HCT116 (cell line): ENCODE measurements around the gene FCAMR.

ENCODE experiments used
- EZH2 ChIP-seq: fragments of 200-600 bp; sonication (generic); IDR thresholded peaks from 2 replicates; pipeline ENCODE4 v1.6.1; 2017; ENCODE audit warnings: antibody characterized with exemption, mixed run types
- EZH2phosphoT487 ChIP-seq: fragments of 200-600 bp; IDR thresholded peaks from 2 replicates; pipeline ENCODE4 v1.6.1; 2018; ENCODE audit warnings: antibody characterized with exemption, borderline replicate concordance
- POLR2A ChIP-seq: IDR thresholded peaks from 2 replicates; pipeline ENCODE4 v1.7.0; 2011; ENCODE audit warnings: borderline replicate concordance; ENCODE audit not compliant: insufficient read depth, insufficient read length; ENCODE audit errors: extremely low read depth
- TF ChIP-seq, protein P1 (sequence below), 3 experiments: fragments of 200-600 bp in 1 of 3; sonication (generic) in 1 of 3; IDR thresholded peaks in 2 of 3; conservative IDR thresholded peaks in 1 of 3; 2 replicates each; pipeline ENCODE4 v1.5.1; 2012 to 2017; ENCODE audit warnings: low read depth in 2 of 3, low read length in 2 of 3, antibody characterized with exemption in 1 of 3, borderline replicate concordance in 1 of 3, control low read depth in 1 of 3, mild to moderate bottlenecking in 1 of 3, mixed read lengths in 1 of 3, mixed run types in 1 of 3, moderate library complexity in 1 of 3; ENCODE audit not compliant: insufficient read depth in 1 of 3
- TF ChIP-seq, protein P2 (sequence below): IDR thresholded peaks from 2 replicates; pipeline ENCODE4 v1.6.1; 2012

DNA sequence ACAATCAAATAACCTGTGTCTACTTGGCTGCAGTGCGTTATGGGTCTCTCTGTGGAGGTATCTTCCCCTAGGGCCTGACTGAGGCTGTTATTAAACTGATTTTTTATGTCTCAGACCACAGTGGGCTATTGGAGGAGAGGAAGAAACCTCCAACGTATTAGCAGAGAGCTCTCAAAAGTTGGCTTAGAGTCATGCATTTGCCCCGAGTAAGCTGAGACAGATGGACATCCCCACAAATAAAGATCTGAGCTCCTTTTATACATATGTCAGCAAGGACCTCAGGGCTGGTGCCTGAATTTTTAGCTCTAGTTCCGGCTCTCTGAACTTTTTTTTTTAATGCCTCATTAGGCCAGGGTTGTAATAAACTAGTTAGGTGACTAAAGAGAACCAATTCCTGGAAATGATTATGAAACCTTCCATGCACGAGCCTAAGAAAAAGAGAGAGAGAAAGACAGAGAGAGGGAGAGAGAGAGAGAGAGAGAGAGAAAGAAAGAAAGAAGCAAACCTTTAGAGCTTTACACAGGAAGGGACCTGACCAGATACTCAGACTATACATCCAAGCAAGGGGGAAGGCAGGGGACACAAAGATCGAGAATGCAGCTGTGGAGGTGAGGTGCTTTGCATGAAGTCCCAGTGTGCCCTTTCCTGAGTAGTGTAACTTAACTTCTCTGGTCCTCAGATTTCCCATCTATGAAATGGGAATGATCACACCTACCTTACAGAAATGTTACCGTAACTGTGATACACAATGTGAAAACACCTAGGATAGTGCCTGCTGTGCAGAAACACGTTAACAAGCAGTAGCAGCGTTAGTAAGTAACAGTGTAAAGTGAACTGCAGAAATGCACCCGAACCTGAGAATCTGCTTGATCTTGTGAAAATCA, 15.6 kb downstream of the FCAMR start:
- TF ChIP-seq, protein P1, sequence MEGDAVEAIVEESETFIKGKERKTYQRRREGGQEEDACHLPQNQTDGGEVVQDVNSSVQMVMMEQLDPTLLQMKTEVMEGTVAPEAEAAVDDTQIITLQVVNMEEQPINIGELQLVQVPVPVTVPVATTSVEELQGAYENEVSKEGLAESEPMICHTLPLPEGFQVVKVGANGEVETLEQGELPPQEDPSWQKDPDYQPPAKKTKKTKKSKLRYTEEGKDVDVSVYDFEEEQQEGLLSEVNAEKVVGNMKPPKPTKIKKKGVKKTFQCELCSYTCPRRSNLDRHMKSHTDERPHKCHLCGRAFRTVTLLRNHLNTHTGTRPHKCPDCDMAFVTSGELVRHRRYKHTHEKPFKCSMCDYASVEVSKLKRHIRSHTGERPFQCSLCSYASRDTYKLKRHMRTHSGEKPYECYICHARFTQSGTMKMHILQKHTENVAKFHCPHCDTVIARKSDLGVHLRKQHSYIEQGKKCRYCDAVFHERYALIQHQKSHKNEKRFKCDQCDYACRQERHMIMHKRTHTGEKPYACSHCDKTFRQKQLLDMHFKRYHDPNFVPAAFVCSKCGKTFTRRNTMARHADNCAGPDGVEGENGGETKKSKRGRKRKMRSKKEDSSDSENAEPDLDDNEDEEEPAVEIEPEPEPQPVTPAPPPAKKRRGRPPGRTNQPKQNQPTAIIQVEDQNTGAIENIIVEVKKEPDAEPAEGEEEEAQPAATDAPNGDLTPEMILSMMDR (IDR thresholded peaks at IDR 0.05 in 2 of 3, conservative IDR thresholded peaks at IDR 0.05 in 1 of 3; ENCODE audit: borderline replicate concordance in 1 of 3, insufficient read depth in 1 of 3, low read depth in 2 of 3, low read length in 2 of 3) = no peak
- TF ChIP-seq EZH2 (no peak), EZH2phosphoT487 (no peak), POLR2A (no peak)
- TF ChIP-seq, protein P2, sequence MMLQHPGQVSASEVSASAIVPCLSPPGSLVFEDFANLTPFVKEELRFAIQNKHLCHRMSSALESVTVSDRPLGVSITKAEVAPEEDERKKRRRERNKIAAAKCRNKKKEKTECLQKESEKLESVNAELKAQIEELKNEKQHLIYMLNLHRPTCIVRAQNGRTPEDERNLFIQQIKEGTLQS = no peak
